HG03432 (cell line): ENCODE results near the gene RBM6.

Experiments
- ATAC-seq: cut with Tn5 transposase; IDR thresholded peaks from one replicate; pipeline ENCODE4 v1.9.1; 2021; ENCODE audit warnings: mild to moderate bottlenecking, moderate library complexity; ENCODE audit not compliant: unreplicated experiment

Gene RBM6

GRCh38 chr3:50088725-50089608 lies 149.0 kb downstream of the RBM6 start, which contains the start of gene RBM5:
RBM5 (plus strand) TSS chr3:50088919; CDS start chr3:50090435, 1,516 bp downstream.
- peak; percentile 97 for ATAC-seq

- ATAC-seq, result no peak
These were observed 149.6 kb downstream of the RBM6 start for GRCh38 chr3:50089609-50089945.

- ATAC-seq, result no peak
These were observed 151.0 kb downstream of the RBM6 start for GRCh38 chr3:50090984-50091383.

- no peak for ATAC-seq
These were observed 155.5 kb downstream of the RBM6 start for GRCh38 chr3:50095352-50095998.

- ATAC-seq, result no peak
These were observed 160.4 kb downstream of the RBM6 start for GRCh38 chr3:50100386-50100785.

GRCh38 chr3:50100956-50101845 lies 161.3 kb downstream of the RBM6 start:
- no peak for ATAC-seq

- no peak for ATAC-seq
These were observed 162.6 kb downstream of the RBM6 start for GRCh38 chr3:50102558-50102957.

GRCh38 chr3:50111757-50112156 lies 171.8 kb downstream of the RBM6 start:
- no peak for ATAC-seq

GRCh38 chr3:50112462-50112861 lies 172.5 kb downstream of the RBM6 start:
- no peak for ATAC-seq

GRCh38 chr3:50117120-50117519 lies 177.2 kb downstream of the RBM6 start:
- no peak for ATAC-seq

GRCh38 chr3:50118237-50118636 lies 178.3 kb downstream of the RBM6 start:
- no peak for ATAC-seq

GRCh38 chr3:50119786-50120185 lies 179.8 kb downstream of the RBM6 start:
- no peak for ATAC-seq

GRCh38 chr3:50120364-50121071 lies 180.6 kb downstream of the RBM6 start:
- ATAC-seq, result no peak

- no peak for ATAC-seq
These were observed 181.4 kb downstream of the RBM6 start for GRCh38 chr3:50121072-50122032.

GRCh38 chr3:50122071-50122470 lies 182.1 kb downstream of the RBM6 start:
- no peak for ATAC-seq

GRCh38 chr3:50122661-50123391 lies 182.9 kb downstream of the RBM6 start:
- ATAC-seq, result no peak

- ATAC-seq, result no peak
These were observed 183.6 kb downstream of the RBM6 start for GRCh38 chr3:50123394-50124051.

- no peak for ATAC-seq
These were observed 184.3 kb downstream of the RBM6 start for GRCh38 chr3:50124052-50124799.
